H9 (cell line): ENCODE measurements around the gene ALDH1A3. TPM values are rescaled to one million over a fixed set of nuclear protein-coding genes. Genes with fewer than 3 reads are reported as not detected.

Experiments
- DNase-seq: peaks from one replicate; pipeline ENCODE4 v3.0.0-alpha.2; 2017
- H2AFZ ChIP-seq: one replicate; pipeline ENCODE4 v1.6.1; 2013; ENCODE audit warnings: mild to moderate bottlenecking, low read length, control low read depth, moderate library complexity
- H2AK5ac ChIP-seq: 2 replicates; pipeline ENCODE4 v1.6.1; 2013; ENCODE audit warnings: low read length, control low read depth, mixed read lengths; ENCODE audit not compliant: insufficient read length
- H2BK120ac ChIP-seq: one replicate; pipeline ENCODE4 v1.6.1; 2013; ENCODE audit warnings: low read depth, mild to moderate bottlenecking, low read length, control low read depth, inconsistent platforms; ENCODE audit not compliant: poor library complexity, severe bottlenecking
- H2BK12ac ChIP-seq: 2 replicates; pipeline ENCODE4 v1.6.1; 2013; ENCODE audit warnings: low read length, control low read depth, mixed read lengths, low read depth; ENCODE audit not compliant: insufficient read length
- H2BK15ac ChIP-seq: 2 replicates; pipeline ENCODE4 v1.6.1; 2013; ENCODE audit warnings: low read depth, low read length, control low read depth
- H2BK20ac ChIP-seq: one replicate; pipeline ENCODE4 v1.6.1; 2013; ENCODE audit warnings: low read depth, mild to moderate bottlenecking, low read length, control low read depth, inconsistent platforms; ENCODE audit not compliant: poor library complexity, severe bottlenecking
- H2BK5ac ChIP-seq: 2 replicates; pipeline ENCODE4 v1.6.1; 2013; ENCODE audit warnings: low read length, control low read depth, mixed read lengths; ENCODE audit not compliant: insufficient read length
- H3K14ac ChIP-seq: 2 replicates; pipeline ENCODE4 v1.6.1; 2013; ENCODE audit warnings: low read length, control low read depth; ENCODE audit not compliant: insufficient read depth
- H3K18ac ChIP-seq: 2 replicates; pipeline ENCODE4 v1.6.1; 2013; ENCODE audit warnings: low read depth, mild to moderate bottlenecking, mixed read lengths, low read length, control low read depth; ENCODE audit not compliant: insufficient read length
- H3K23ac ChIP-seq: 2 replicates; pipeline ENCODE4 v1.6.1; 2013; ENCODE audit warnings: low read length, control low read depth, mixed read lengths, low read depth; ENCODE audit not compliant: insufficient read length
- H3K23me2 ChIP-seq: 2 replicates; pipeline ENCODE4 v1.6.1; 2013; ENCODE audit warnings: low read depth, mild to moderate bottlenecking, mixed read lengths, low read length, control low read depth; ENCODE audit not compliant: insufficient read length, poor library complexity, severe bottlenecking
- H3K27ac ChIP-seq: 2 replicates; pipeline ENCODE4 v1.5.1; 2013; ENCODE audit warnings: low read length, control low read depth, mixed read lengths, low read depth; ENCODE audit not compliant: insufficient read length
- H3K27me3 ChIP-seq: 2 replicates; pipeline ENCODE4 v1.6.1; 2013; ENCODE audit warnings: low read length, control low read depth, inconsistent platforms; ENCODE audit not compliant: insufficient read depth
- H3K4ac ChIP-seq: 2 replicates; pipeline ENCODE4 v1.6.1; 2013; ENCODE audit warnings: low read depth, mild to moderate bottlenecking, control low read depth, inconsistent platforms, low read length, moderate library complexity
- H3K4me1 ChIP-seq: 2 replicates; pipeline ENCODE4 v1.6.1; 2013; ENCODE audit warnings: low read length, control low read depth, inconsistent platforms; ENCODE audit not compliant: insufficient read depth
- H3K4me2 ChIP-seq: 2 replicates; pipeline ENCODE4 v1.6.1; 2013; ENCODE audit warnings: low read length, control low read depth, mixed read lengths; ENCODE audit not compliant: insufficient read length, insufficient read depth
- H3K56ac ChIP-seq: 2 replicates; pipeline ENCODE4 v1.6.1; 2013; ENCODE audit warnings: low read depth, mild to moderate bottlenecking, mixed read lengths, low read length, control low read depth; ENCODE audit not compliant: insufficient read length
- H3K79me1 ChIP-seq: 2 replicates; pipeline ENCODE4 v1.6.1; 2013; ENCODE audit warnings: low read depth, mild to moderate bottlenecking, moderate library complexity, low read length, control low read depth, inconsistent platforms; ENCODE audit not compliant: insufficient read depth, poor library complexity, severe bottlenecking
- H3K79me2 ChIP-seq: 2 replicates; pipeline ENCODE4 v1.6.1; 2013; ENCODE audit warnings: low read length, control low read depth, inconsistent platforms; ENCODE audit not compliant: insufficient read depth
- H3K9ac ChIP-seq: 2 replicates; pipeline ENCODE4 v1.6.1; 2013; ENCODE audit warnings: low read length, control low read depth, mixed read lengths; ENCODE audit not compliant: insufficient read length; ENCODE audit errors: extremely low read depth
- H3K9me3 ChIP-seq: one replicate; pipeline ENCODE4 v1.6.1; 2013; ENCODE audit warnings: low read depth, low read length, inconsistent platforms; ENCODE audit not compliant: control insufficient read depth
- H3T11ph ChIP-seq: one replicate; pipeline ENCODE4 v1.6.1; 2013; ENCODE audit warnings: mild to moderate bottlenecking, low read length, control low read depth, inconsistent platforms
- H4K20me1 ChIP-seq: one replicate; pipeline ENCODE4 v1.6.1; 2013; ENCODE audit not compliant: control insufficient read depth, insufficient read length, insufficient read depth
- H4K5ac ChIP-seq: 2 replicates; pipeline ENCODE4 v1.6.1; 2013; ENCODE audit warnings: low read depth, mild to moderate bottlenecking, mixed read lengths, low read length, control low read depth; ENCODE audit not compliant: insufficient read length
- H4K8ac ChIP-seq: replicated peaks from 2 replicates; pipeline ENCODE4 v1.6.1; 2013; ENCODE audit warnings: low read length, control low read depth, mixed read lengths, low read depth; ENCODE audit not compliant: insufficient read length
- H4K91ac ChIP-seq: 2 replicates; pipeline ENCODE4 v1.6.1; 2013; ENCODE audit warnings: low read depth, mild to moderate bottlenecking, moderate library complexity, mixed read lengths, low read length, control low read depth; ENCODE audit not compliant: insufficient read length
- H3K27ac Mint-ChIP-seq, 3 experiments: 2 replicates in 2 of 3; 3 replicates in 1 of 3; pipeline ENCODE4 v1.8.0; 2020 to 2021; ENCODE audit warnings: mixed read lengths in 3 of 3, mild to moderate bottlenecking in 1 of 3, moderate library complexity in 1 of 3
- H3K27me3 Mint-ChIP-seq: 2 replicates; pipeline ENCODE4 v1.8.0; 2021; ENCODE audit warnings: low read depth, mild to moderate bottlenecking, moderate library complexity, mixed read lengths
- H3K36me3 Mint-ChIP-seq, 3 experiments: 2 replicates in 2 of 3; 3 replicates in 1 of 3; pipeline ENCODE4 v1.8.0; 2020 to 2021; ENCODE audit warnings: low read depth in 3 of 3, mixed read lengths in 3 of 3; ENCODE audit not compliant: insufficient read depth in 1 of 3
- H3K4me1 Mint-ChIP-seq, 2 experiments: 2 replicates each; pipeline ENCODE4 v1.8.0; 2020; ENCODE audit warnings: mixed read lengths in 2 of 2
- H3K4me3 Mint-ChIP-seq, 2 experiments: 2 replicates in 1 of 2; 3 replicates in 1 of 2; pipeline ENCODE4 v1.8.0; 2020 to 2021; ENCODE audit warnings: mild to moderate bottlenecking in 2 of 2, mixed read lengths in 2 of 2, moderate library complexity in 1 of 2
- H3K9me3 Mint-ChIP-seq, 2 experiments: 2 replicates in 1 of 2; 3 replicates in 1 of 2; pipeline ENCODE4 v1.8.0; 2020; ENCODE audit warnings: mild to moderate bottlenecking in 2 of 2, mixed read lengths in 2 of 2, moderate library complexity in 1 of 2
- CTCF ChIP-seq: fragments of 200-600 bp; sonication (generic); conservative IDR thresholded peaks from 3 replicates; pipeline ENCODE4 v1.8.0; 2021; ENCODE audit warnings: antibody characterized with exemption, mild to moderate bottlenecking
- WGBS: extraction: QIAGEN DNeasy Blood & Tissue Kit; methylation state at CpG from one replicate; pipeline ENCODE4 v1.1.7; 2013; ENCODE audit warnings: missing lambda C conversion rate, low lambda C conversion rate, mixed read lengths; ENCODE audit not compliant: insufficient read length; ENCODE audit errors: extremely low coverage; 5-methylcytosine and 5-hydroxymethylcytosine counted together
- total RNA-seq: library from RNA; stranded (reverse); gene quantifications from 2 replicates; pipeline ENCODE4 v1.2.1, GENCODE V29; 2021

ALDH1A3 gene
- total RNA-seq, 1 experiment from 2014 or later, result 9.2 TPM

GRCh38 chr15:100885811-100886210 is 6.2 kb downstream of the ALDH1A3 start:
- no peak overlapping the region for H3K9ac ChIP-seq
- no peak overlapping the region for H3K4ac ChIP-seq
- H3K36me3 Mint-ChIP-seq, result peaks cover 0 to 3% (median 0%) of the 10 kb centered on the region in 3 experiments; a peak in 1 of 7 replicates
- no peak overlapping the region for H3K56ac ChIP-seq
- no peak overlapping the region for H2AK5ac ChIP-seq
- no peaks in the 10 kb centered on the region for H3K23me2 ChIP-seq
- no peak overlapping the region for H3K27ac ChIP-seq
- H2BK12ac ChIP-seq, result no peak overlapping the region
- no peaks in the 10 kb centered on the region for H3K9me3 ChIP-seq
- peaks cover 40% of the 10 kb centered on the region for H3K27me3 Mint-ChIP-seq
- no peak overlapping the region for H2BK15ac ChIP-seq
- no peak overlapping the region for H2AFZ ChIP-seq
- H4K5ac ChIP-seq, result no peak overlapping the region
- no peak overlapping the region for H4K91ac ChIP-seq
- H3K4me2 ChIP-seq, result no peak overlapping the region
- no peak overlapping the region for H3K18ac ChIP-seq
- H3T11ph ChIP-seq, result no peak overlapping the region
- H3K4me3 Mint-ChIP-seq, result no peak overlapping the region
- no peak for TF ChIP-seq CTCF
- H3K23ac ChIP-seq, result no peak overlapping the region
- H3K14ac ChIP-seq, result no peak overlapping the region
- no CpG with 5 or more reads among the region's 7 CpGs for WGBS
- no peak for DNase-seq
- H3K79me1 ChIP-seq, result no peaks in the 10 kb centered on the region
- no peak overlapping the region for H2BK5ac ChIP-seq
- no peak overlapping the region for H2BK20ac ChIP-seq
- H4K8ac ChIP-seq, result no peak overlapping the region
- no peak overlapping the region for H2BK120ac ChIP-seq
- H3K4me1 ChIP-seq, result no peaks in the 10 kb centered on the region
- no peaks in the 10 kb centered on the region for H4K20me1 ChIP-seq
- H3K27me3 ChIP-seq, result peaks cover 10% of the 10 kb centered on the region
- H3K27ac Mint-ChIP-seq, result no peak overlapping the region
- H3K9me3 Mint-ChIP-seq, result no peaks in the 10 kb centered on the region
- no peaks in the 10 kb centered on the region for H3K79me2 ChIP-seq
- H3K4me1 Mint-ChIP-seq, result peaks cover 15 to 17% of the 10 kb centered on the region in 2 experiments
